A549 (cell line): ENCODE measurements around the gene CR1L. TPM values are rescaled to one million over a fixed set of nuclear protein-coding genes. Genes with fewer than 3 reads are reported as not detected.

Experiments
- ATAC-seq, 2 experiments: fragments of 200-7000 bp in 1 of 2; fragments of >200 bp in 1 of 2; cut with Nextera tagmentation in 1 of 2; cut with Tn5 transposase in 1 of 2; 3 replicates each; pipeline versions ENCODE4 v1.8.0 to v1.9.1; 2018 to 2020; ENCODE audit warnings: mild to moderate bottlenecking in 1 of 2, moderate library complexity in 1 of 2
- CTCF ChIA-PET: fragments of 300-600 bp; sonication (Branson Sonifier 250); formaldehyde crosslinking; extraction: SDS; loops from one replicate; lab custom pipeline; 2021; ENCODE audit warnings: antibody characterized with exemption, inconsistent platforms; lab: Yijun Ruan, JAX
- POLR2A ChIA-PET: fragments of 350-600 bp; formaldehyde crosslinking; extraction: SDS; loops from one replicate; lab custom pipeline; 2021; ENCODE audit warnings: antibody characterized with exemption, inconsistent platforms; lab: Yijun Ruan, JAX
- DNase-seq, 2 experiments: peaks; one replicate each; pipeline versions ENCODE4 v3.0.0 to v3.0.0-alpha.2; 2011 to 2016; ENCODE audit warnings: low read depth in 1 of 2, low spot score in 1 of 2
- FAIRE-seq: peaks from 2 replicates; lab custom pipeline; 2011; peaks lifted over from hg19 to GRCh38; lab: Jason Lieb, UNC
- H3K27ac ChIP-seq, 2 experiments: fragments of >200 bp; sonication (Bioruptor Twin); formaldehyde crosslinking; 3 replicates each; pipeline ENCODE4 v1.5.1; 2016 to 2017
- H3K4me1 ChIP-seq: fragments of >200 bp; sonication (Bioruptor Twin); formaldehyde crosslinking; 3 replicates; pipeline ENCODE4 v1.6.1; 2016
- H3K4me2 ChIP-seq: fragments of >200 bp; sonication (Bioruptor Twin); formaldehyde crosslinking; 3 replicates; pipeline ENCODE4 v1.6.1; 2016
- H3K4me3 ChIP-seq: fragments of >200 bp; sonication (Bioruptor Twin); formaldehyde crosslinking; 3 replicates; pipeline ENCODE4 v1.5.1; 2016
- H3K9me3 ChIP-seq: fragments of >200 bp; sonication (Bioruptor Twin); formaldehyde crosslinking; 3 replicates; pipeline ENCODE4 v1.6.1; 2016
- ATOH8 ChIP-seq: fragments of 250-450 bp; sonication (Bioruptor Pico); IDR thresholded peaks from 2 replicates; pipeline ENCODE4 v1.5.0; 2020; ENCODE audit warnings: low read depth, mild to moderate bottlenecking, moderate library complexity
- CEBPB ChIP-seq, 2 experiments: fragments of >200 bp in 1 of 2; sonication (Bioruptor Twin) in 1 of 2; formaldehyde crosslinking in 1 of 2; IDR thresholded peaks; 2 replicates each; pipeline ENCODE4 v1.6.1; 2012 to 2016
- ESRRA ChIP-seq: fragments of 150-350 bp; IDR thresholded peaks from 2 replicates; pipeline ENCODE4 v1.6.1; 2014; ENCODE audit warnings: mild to moderate bottlenecking, low read length, borderline replicate concordance
- HDAC2 ChIP-seq: fragments of 200-600 bp; sonication (generic); IDR thresholded peaks from 2 replicates; pipeline ENCODE4 v1.6.1; 2016
- HEYL ChIP-seq: fragments of 250-450 bp; sonication (Bioruptor Pico); IDR thresholded peaks from 2 replicates; pipeline ENCODE4 v1.8.0; 2021; ENCODE audit warnings: mild to moderate bottlenecking, moderate library complexity
- HOXA7 ChIP-seq: fragments of 250-450 bp; sonication (Bioruptor Pico); IDR thresholded peaks from 2 replicates; pipeline ENCODE4 v1.5.0; 2020; ENCODE audit warnings: mild to moderate bottlenecking, moderate library complexity
- KDM5A ChIP-seq: fragments of 200-600 bp; sonication (generic); IDR thresholded peaks from 2 replicates; pipeline ENCODE4 v1.6.1; 2016; ENCODE audit warnings: antibody characterized with exemption, mild to moderate bottlenecking
- MAFK ChIP-seq: fragments of 450-650 bp; IDR thresholded peaks from 2 replicates; pipeline ENCODE4 v1.6.1; 2014; ENCODE audit not compliant: partially characterized antibody
- MAZ ChIP-seq: fragments of 150-350 bp; IDR thresholded peaks from 2 replicates; pipeline ENCODE4 v1.6.1; 2014; ENCODE audit warnings: antibody characterized with exemption, low read depth, low read length, borderline replicate concordance
- MYC ChIP-seq: IDR thresholded peaks from 2 replicates; pipeline ENCODE4 v1.6.1; 2012; ENCODE audit warnings: mild to moderate bottlenecking, inconsistent platforms, low read length, improper control_type of control experiment, borderline replicate concordance
- NPAS2 ChIP-seq: fragments of 250-450 bp; sonication (Bioruptor Pico); IDR thresholded peaks from 2 replicates; pipeline ENCODE4 v1.8.0; 2022; ENCODE audit warnings: mild to moderate bottlenecking, moderate library complexity, borderline replicate concordance
- NR3C1 ChIP-seq: fragments of >200 bp; sonication (Bioruptor Twin); formaldehyde crosslinking; IDR thresholded peaks from 3 replicates; pipeline ENCODE4 v1.6.1; 2017
- POLR2A ChIP-seq: IDR thresholded peaks from 2 replicates; pipeline ENCODE4 v1.6.1; 2012; ENCODE audit warnings: mild to moderate bottlenecking, low read length
- SMC3 ChIP-seq: fragments of >200 bp; sonication (Bioruptor Twin); formaldehyde crosslinking; IDR thresholded peaks from 3 replicates; pipeline ENCODE4 v1.6.1; 2018; ENCODE audit warnings: inconsistent platforms
- ZFP36 ChIP-seq: fragments of 450-650 bp; IDR thresholded peaks from 2 replicates; pipeline ENCODE4 v1.6.1; 2014; ENCODE audit warnings: borderline replicate concordance; ENCODE audit not compliant: partially characterized antibody
- WGBS: methylation state at CpG from one replicate; pipeline ENCODE4 v1.1.6; 2017; ENCODE audit errors: missing lambda C conversion rate; 5-methylcytosine and 5-hydroxymethylcytosine counted together
- polyA plus RNA-seq, 4 experiments: library from polyadenylated mRNA; depleted of rRNA in 3 of 4; stranded (reverse); fragments of >200 nt; fragmentation: RNase III in 1 of 4; extraction: RNeasy Plus Mini Kit Qiagen cat#74134 plus additional on column Dnase treatment in 1 of 4; gene quantifications; 2 replicates in 3 of 4; 3 replicates in 1 of 4; pipeline ENCODE4 v1.2.3, GENCODE V29; 2011 to 2017
- TF ChIP-seq, protein P1 (sequence below): fragments of >200 bp; sonication (Bioruptor Twin); formaldehyde crosslinking; IDR thresholded peaks from 3 replicates; pipeline ENCODE4 v1.6.1; 2016
- TF ChIP-seq, protein P2 (sequence below): IDR thresholded peaks from 2 replicates; pipeline ENCODE4 v1.6.1; 2012

CR1L gene
- polyA plus RNA-seq, 2 of the 4 experiments (the other 2 are of a cell fraction), result not detected

DNA sequence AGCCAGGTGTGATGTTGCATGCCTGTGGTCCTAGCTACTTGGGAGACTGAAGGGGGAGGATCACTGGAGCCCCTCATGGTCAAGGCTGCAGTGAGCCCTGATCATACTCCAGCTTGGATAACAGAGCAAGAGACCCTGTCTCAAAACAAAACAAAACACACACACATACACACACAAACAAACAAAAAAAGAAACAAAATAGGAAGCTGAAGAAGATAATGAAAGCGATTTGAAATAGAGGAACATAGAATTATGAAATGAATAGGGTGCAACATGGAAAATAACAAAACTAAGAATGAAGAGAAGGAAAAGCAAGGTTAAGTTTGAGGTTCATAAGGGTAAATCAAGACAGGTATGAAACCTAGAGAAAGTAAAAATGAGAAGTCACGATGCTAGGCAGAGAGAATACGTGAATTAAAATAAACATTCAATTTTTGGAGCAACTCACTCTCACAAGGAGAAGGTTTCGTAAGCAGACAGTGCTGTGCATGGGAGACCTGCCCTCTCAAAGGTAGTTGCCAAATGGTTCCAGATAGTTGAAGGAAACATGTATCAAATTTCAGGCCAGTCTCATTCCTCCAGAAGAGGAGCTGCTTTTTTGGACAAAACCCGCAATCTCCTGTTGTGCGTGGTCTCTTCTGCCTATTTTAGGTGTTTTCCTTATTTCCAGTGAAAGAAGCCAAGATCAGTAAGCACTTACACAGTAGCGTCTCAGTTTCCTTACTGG lies 110.2 kb downstream of the CR1L start:
- 87% methylated on average over 7 of the region's 7 CpGs for WGBS
- FAIRE-seq (peak; percentile 28), ATAC-seq (no peak)

GRCh38 chr1:207755846-207756693 lies 111.1 kb downstream of the CR1L start:
- 33% methylated on average over 2 of the region's 2 CpGs for WGBS
- H3K9me3 ChIP-seq, result no peaks in the 10 kb centered on the region
- H3K4me2 ChIP-seq, result peak overlapping the region; percentile 29
- DNase-seq (no peak), ATAC-seq (no peak), FAIRE-seq (no peak)
- POLR2A ChIA-PET, result no interaction called here
- no peak overlapping the region for H3K27ac ChIP-seq
- CTCF ChIA-PET, result interaction anchor here (1.0 to 1.2 kb wide), 2 partner anchors 18 to 46 kb away, joined by 3 read pairs; no protein-coding TSS in a partner anchor
- H3K4me3 ChIP-seq, result no peak overlapping the region
- TF ChIP-seq, protein P1, sequence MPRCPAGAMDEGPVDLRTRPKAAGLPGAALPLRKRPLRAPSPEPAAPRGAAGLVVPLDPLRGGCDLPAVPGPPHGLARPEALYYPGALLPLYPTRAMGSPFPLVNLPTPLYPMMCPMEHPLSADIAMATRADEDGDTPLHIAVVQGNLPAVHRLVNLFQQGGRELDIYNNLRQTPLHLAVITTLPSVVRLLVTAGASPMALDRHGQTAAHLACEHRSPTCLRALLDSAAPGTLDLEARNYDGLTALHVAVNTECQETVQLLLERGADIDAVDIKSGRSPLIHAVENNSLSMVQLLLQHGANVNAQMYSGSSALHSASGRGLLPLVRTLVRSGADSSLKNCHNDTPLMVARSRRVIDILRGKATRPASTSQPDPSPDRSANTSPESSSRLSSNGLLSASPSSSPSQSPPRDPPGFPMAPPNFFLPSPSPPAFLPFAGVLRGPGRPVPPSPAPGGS, result no peak
- no peak for TF ChIP-seq CEBPB (IDR thresholded peaks at IDR 0.05)
- TF ChIP-seq MAFK, result peak; percentile 85
- peaks cover 34% of the 10 kb centered on the region for H3K4me1 ChIP-seq

More for the DNA sequence above, 110.2 kb downstream of the CR1L start:
- TF ChIP-seq NR3C1 (no peak), HDAC2 (no peak), NPAS2 (CRISPR knock-in tag) (no peak), MAZ (no peak), SMC3 (no peak)
- no peak overlapping the region for H3K27ac ChIP-seq
- CTCF ChIA-PET, result interaction anchor here (0.6 to 1.0 kb wide), 3 partner anchors 17 to 101 kb away, joined by 3 read pairs; no protein-coding TSS in a partner anchor
- no peaks in the 10 kb centered on the region for H3K9me3 ChIP-seq
- H3K4me3 ChIP-seq, result no peak overlapping the region
- DNase-seq, result no peak
- POLR2A ChIA-PET, result interaction anchor here (0.6 kb wide), 1 partner anchor 9 kb away, joined by 3 read pairs; no protein-coding TSS in a partner anchor
- peaks cover 43% of the 10 kb centered on the region for H3K4me1 ChIP-seq
- peak overlapping the region; percentile 29 for H3K4me2 ChIP-seq

DNA sequence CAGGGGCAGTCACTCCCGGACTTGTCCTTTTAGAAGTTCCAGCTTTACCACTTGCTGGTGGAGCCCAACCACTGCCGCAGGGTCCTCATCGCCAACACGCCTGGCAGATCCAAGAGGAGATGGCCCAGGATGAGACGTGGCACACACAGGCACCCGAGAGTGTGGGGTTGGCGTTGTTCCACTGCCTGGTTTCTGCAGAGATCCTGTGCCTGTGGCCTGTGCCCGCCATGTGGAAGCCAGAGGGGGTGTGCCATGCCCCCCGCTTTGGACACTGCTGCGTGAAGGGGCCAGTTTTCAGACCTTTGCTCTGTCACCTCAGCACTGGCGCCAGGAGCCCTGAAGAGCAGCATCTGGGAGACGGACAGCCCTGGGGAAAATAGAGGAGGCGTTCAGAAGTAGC lies 117.7 kb downstream of the CR1L start:
- Histone ChIP-seq H3K4me3 (no peak overlapping the region), H3K4me1 (no peaks in the 10 kb centered on the region), H3K4me2 (no peak overlapping the region), H3K27ac (no peak overlapping the region), H3K9me3 (no peaks in the 10 kb centered on the region)
- no peak for DNase-seq
- ChIA-PET POLR2A (no interaction called here), CTCF (interaction anchor here (1.0 to 1.9 kb wide), 2 partner anchors 10 to 35 kb away, joined by 4 to 5 read pairs; partner anchors contain the start of gene CD46)
- TF ChIP-seq POLR2A (no peak), HOXA7 (CRISPR knock-in tag) (no peak), KDM5A (no peak), ESRRA (no peak), HEYL (CRISPR knock-in tag) (no peak), ZFP36 (no peak), MYC (no peak), ATOH8 (CRISPR knock-in tag) (no peak), SMC3 (no peak)
- TF ChIP-seq, protein P2, sequence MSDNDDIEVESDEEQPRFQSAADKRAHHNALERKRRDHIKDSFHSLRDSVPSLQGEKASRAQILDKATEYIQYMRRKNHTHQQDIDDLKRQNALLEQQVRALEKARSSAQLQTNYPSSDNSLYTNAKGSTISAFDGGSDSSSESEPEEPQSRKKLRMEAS, result no peak
- ATAC-seq, result no peak
- 95% methylated on average over 10 of the region's 13 CpGs for WGBS
- no peak for FAIRE-seq
